ENCODE data around the gene PYROXD2. TPM values are rescaled to one million over a fixed set of nuclear protein-coding genes. Genes with fewer than 3 reads are reported as not detected.

Gene PYROXD2
- total and polyA plus RNA-seq, 10 of the 15 experiments (the other 5 are each of a cell fraction or from before 2014, with no cell fraction given) = 4.8 to 15.8 (median 11.1) TPM

DNA sequence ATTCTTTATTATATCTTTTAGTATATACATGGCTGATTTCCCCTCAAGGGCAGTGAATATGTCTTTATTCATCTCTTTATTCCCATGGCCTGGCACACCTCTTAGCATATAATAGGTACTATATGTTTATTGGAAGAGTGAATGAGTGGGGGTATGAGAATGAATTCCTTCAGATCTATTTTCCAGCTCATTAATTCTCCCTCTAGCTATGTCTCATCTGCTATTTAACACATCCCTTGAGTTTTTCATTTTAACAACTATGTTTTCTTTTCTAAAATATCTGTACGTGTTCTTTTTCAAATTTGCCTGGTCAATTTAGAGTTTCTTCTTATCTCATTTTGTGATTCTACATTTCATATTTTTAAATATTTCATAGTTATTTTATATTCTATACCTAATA, 17.3 kb upstream of the PYROXD2 start (continued):
- TF ChIP-seq, protein P1, sequence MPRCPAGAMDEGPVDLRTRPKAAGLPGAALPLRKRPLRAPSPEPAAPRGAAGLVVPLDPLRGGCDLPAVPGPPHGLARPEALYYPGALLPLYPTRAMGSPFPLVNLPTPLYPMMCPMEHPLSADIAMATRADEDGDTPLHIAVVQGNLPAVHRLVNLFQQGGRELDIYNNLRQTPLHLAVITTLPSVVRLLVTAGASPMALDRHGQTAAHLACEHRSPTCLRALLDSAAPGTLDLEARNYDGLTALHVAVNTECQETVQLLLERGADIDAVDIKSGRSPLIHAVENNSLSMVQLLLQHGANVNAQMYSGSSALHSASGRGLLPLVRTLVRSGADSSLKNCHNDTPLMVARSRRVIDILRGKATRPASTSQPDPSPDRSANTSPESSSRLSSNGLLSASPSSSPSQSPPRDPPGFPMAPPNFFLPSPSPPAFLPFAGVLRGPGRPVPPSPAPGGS (IDR thresholded peaks at IDR 0.05; ENCODE audit: borderline replicate concordance, insufficient read depth, low read depth, low read length, poor library complexity, severe bottlenecking) = no peak

DNA sequence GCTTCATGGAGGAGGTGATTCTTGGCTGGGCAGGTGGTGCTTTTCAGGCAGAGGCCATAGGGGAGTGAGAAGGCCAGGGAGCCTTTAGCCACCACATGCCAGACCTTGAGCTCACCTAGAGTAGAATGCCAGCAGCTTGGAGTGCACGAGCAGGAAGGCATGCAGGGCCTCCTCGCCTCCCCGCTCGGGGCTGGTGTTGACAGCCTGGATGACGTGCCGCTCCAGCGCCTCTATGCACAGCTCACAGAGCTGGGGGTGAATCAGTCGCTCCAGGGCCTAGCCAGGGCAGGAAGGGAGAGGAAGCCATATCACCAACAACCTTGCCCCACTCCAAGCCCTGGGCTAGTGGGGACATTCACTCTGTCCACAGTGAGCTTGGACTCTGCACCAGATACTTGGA, 16.0 kb upstream of the PYROXD2 start:
- ChIA-PET POLR2A (no interaction called here), RAD21 (ENCODE audit: unreplicated experiment) (no interaction called here), CTCF (interaction anchor here (0.6 kb wide), 1 partner anchor 295 kb away, joined by 3 read pairs; no protein-coding TSS in a partner anchor), SMC1A (ENCODE audit: uncharacterized antibody, unreplicated experiment) (no interaction called here)
- Histone ChIP-seq H3K4me2 (ENCODE audit: control insufficient read depth, insufficient read depth) (no peak overlapping the region), H3K27ac (ENCODE audit: control insufficient read depth, insufficient read depth) (no peak overlapping the region), H2AFZ (ENCODE audit: control insufficient read depth, low read depth, low read length) (no peak overlapping the region), H3K27me3 (replicated peaks in 1 of 2; ENCODE audit: control insufficient read depth in 2 of 2, insufficient read depth in 2 of 2, low read length in 1 of 2) (no peaks in the 10 kb centered on the region), H3K36me3 (ENCODE audit: control insufficient read depth in 2 of 2, insufficient read depth in 2 of 2, low read length in 1 of 2) (peaks cover 33% of the 10 kb centered on the region in 2 experiments), H3K9me3 (replicated peaks; ENCODE audit: control insufficient read depth, insufficient read depth, low read length) (peaks cover 4% of the 10 kb centered on the region; the same call in 1 of the 3 replicates), H3K4me1 (ENCODE audit: control insufficient read depth, insufficient read depth, low read length) (no peaks in the 10 kb centered on the region), H4K20me1 (ENCODE audit: control insufficient read depth, insufficient read depth) (no peaks in the 10 kb centered on the region), H3K9ac (ENCODE audit: control insufficient read depth, insufficient read depth, low read length) (no peak overlapping the region), H3K4me3 (no peak overlapping the region), H3K79me2 (ENCODE audit: control insufficient read depth, insufficient read depth, low read length) (no peaks in the 10 kb centered on the region)
- BruUV-seq (replicated peaks) = no TSS peak
- no peak for ATAC-seq
- no peak for FAIRE-seq
- in situ Hi-C loops (cut with MboI) = no loop called here
- DNase-seq (ENCODE audit: low read depth, low spot score) = no peak
- intact Hi-C loops (cut with micrococcal nuclease; ENCODE audit: unreplicated experiment) = no loop called here
- 93% methylated on average over 8 of the region's 8 CpGs for WGBS (ENCODE audit: insufficient coverage, insufficient replicate concordance, low lambda C conversion rate, missing lambda C conversion rate)
- TF ChIP-seq ZNF207 (IDR thresholded peaks at IDR 0.05; ENCODE audit: borderline replicate concordance) (no peak), JUND (IDR thresholded peaks at IDR 0.05; ENCODE audit: low read depth, low read length) (no peak), BMI1 (IDR thresholded peaks at IDR 0.05; ENCODE audit: borderline replicate concordance) (no peak), GABPA (IDR thresholded peaks at IDR 0.05; ENCODE audit: low read depth) (no peak), MEF2B (IDR thresholded peaks at IDR 0.05; ENCODE audit: partially characterized antibody, poor library complexity, severe bottlenecking) (no peak), STAT3 (IDR thresholded peaks at IDR 0.05; ENCODE audit: low read depth, low read length) (no peak), ESRRA (IDR thresholded peaks at IDR 0.05; ENCODE audit: low read length) (no peak), TCF7 (IDR thresholded peaks at IDR 0.05; ENCODE audit: borderline replicate concordance) (no peak), SIX5 (IDR thresholded peaks at IDR 0.05; ENCODE audit: low read depth, low read length, severe bottlenecking) (no peak), IKZF1 (conservative IDR thresholded peaks at IDR 0.05) (no peak), DPF2 (IDR thresholded peaks at IDR 0.05) (no peak), NR2F1 (conservative IDR thresholded peaks at IDR 0.05) (no peak)
- TF ChIP-seq, protein P2, sequence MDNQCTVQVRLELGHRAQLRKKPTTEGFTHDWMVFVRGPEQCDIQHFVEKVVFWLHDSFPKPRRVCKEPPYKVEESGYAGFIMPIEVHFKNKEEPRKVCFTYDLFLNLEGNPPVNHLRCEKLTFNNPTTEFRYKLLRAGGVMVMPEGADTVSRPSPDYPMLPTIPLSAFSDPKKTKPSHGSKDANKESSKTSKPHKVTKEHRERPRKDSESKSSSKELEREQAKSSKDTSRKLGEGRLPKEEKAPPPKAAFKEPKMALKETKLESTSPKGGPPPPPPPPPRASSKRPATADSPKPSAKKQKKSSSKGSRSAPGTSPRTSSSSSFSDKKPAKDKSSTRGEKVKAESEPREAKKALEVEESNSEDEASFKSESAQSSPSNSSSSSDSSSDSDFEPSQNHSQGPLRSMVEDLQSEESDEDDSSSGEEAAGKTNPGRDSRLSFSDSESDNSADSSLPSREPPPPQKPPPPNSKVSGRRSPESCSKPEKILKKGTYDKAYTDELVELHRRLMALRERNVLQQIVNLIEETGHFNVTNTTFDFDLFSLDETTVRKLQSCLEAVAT (IDR thresholded peaks at IDR 0.05) = no peak
- TF ChIP-seq, protein P3, sequence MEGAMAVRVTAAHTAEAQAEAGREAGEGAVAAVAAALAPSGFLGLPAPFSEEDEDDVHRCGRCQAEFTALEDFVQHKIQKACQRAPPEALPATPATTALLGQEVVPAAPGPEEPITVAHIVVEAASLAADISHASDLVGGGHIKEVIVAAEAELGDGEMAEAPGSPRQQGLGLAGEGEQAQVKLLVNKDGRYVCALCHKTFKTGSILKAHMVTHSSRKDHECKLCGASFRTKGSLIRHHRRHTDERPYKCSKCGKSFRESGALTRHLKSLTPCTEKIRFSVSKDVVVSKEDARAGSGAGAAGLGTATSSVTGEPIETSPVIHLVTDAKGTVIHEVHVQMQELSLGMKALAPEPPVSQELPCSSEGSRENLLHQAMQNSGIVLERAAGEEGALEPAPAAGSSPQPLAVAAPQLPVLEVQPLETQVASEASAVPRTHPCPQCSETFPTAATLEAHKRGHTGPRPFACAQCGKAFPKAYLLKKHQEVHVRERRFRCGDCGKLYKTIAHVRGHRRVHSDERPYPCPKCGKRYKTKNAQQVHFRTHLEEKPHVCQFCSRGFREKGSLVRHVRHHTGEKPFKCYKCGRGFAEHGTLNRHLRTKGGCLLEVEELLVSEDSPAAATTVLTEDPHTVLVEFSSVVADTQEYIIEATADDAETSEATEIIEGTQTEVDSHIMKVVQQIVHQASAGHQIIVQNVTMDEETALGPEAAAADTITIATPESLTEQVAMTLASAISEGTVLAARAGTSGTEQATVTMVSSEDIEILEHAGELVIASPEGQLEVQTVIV (IDR thresholded peaks at IDR 0.05; ENCODE audit: borderline replicate concordance, partially characterized antibody) = no peak
- TF ChIP-seq, protein P4, sequence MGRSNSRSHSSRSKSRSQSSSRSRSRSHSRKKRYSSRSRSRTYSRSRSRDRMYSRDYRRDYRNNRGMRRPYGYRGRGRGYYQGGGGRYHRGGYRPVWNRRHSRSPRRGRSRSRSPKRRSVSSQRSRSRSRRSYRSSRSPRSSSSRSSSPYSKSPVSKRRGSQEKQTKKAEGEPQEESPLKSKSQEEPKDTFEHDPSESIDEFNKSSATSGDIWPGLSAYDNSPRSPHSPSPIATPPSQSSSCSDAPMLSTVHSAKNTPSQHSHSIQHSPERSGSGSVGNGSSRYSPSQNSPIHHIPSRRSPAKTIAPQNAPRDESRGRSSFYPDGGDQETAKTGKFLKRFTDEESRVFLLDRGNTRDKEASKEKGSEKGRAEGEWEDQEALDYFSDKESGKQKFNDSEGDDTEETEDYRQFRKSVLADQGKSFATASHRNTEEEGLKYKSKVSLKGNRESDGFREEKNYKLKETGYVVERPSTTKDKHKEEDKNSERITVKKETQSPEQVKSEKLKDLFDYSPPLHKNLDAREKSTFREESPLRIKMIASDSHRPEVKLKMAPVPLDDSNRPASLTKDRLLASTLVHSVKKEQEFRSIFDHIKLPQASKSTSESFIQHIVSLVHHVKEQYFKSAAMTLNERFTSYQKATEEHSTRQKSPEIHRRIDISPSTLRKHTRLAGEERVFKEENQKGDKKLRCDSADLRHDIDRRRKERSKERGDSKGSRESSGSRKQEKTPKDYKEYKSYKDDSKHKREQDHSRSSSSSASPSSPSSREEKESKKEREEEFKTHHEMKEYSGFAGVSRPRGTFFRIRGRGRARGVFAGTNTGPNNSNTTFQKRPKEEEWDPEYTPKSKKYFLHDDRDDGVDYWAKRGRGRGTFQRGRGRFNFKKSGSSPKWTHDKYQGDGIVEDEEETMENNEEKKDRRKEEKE (IDR thresholded peaks at IDR 0.05) = no peak

All from GM12878 (cell line).